Uterus (tissue), 4 donors: Measurements from ENCODE around the gene PRAMEF20. TPM values are rescaled to one million over a fixed set of nuclear protein-coding genes. Genes with fewer than 3 reads are reported as not detected.
"Not testable (repeated sequence)": the region's sequence is repeated elsewhere in the genome, so short reads cannot be mapped to it uniquely, and the experiment has no call there.

Source experiments
- DNase-seq, 2 donors: peaks; one replicate each; pipeline ENCODE4 v3.0.0-alpha.2; 2019 to 2020
- H3K27ac ChIP-seq, 2 donors: fragments of 200-600 bp; sonication (generic); 1 replicate in 1 of 2; 2 replicates in 1 of 2; pipeline ENCODE4 v1.5.1; 2016 to 2018
- H3K27me3 ChIP-seq, 2 donors: fragments of 200-600 bp; sonication (generic); one replicate each; pipeline ENCODE4 v1.5.1; 2018 to 2019; ENCODE audit warnings: control low read depth in 1 of 2
- H3K36me3 ChIP-seq, 2 donors: fragments of 200-600 bp; sonication (generic); one replicate each; pipeline ENCODE4 v1.5.1; 2019; ENCODE audit warnings: control low read depth in 1 of 2
- H3K4me1 ChIP-seq, 2 donors: fragments of 200-600 bp; sonication (generic); one replicate each; pipeline ENCODE4 v1.5.1; 2018 to 2019; ENCODE audit warnings: control low read depth in 1 of 2
- H3K4me3 ChIP-seq, 2 donors: fragments of 200-600 bp; sonication (generic); 1 replicate in 1 of 2; 2 replicates in 1 of 2; pipeline ENCODE4 v1.5.1; 2018 to 2019; ENCODE audit warnings: mild to moderate bottlenecking in 1 of 2
- H3K9me3 ChIP-seq, 2 donors: fragments of 200-600 bp; sonication (generic); one replicate each; pipeline ENCODE4 v1.5.1; 2019; ENCODE audit warnings: control low read depth in 1 of 2
- intact Hi-C: fragments of 100-400 bp; cut with DNase I; formaldehyde crosslinking; loops from one replicate; pipeline ENCODE4 v1.15.1; 2023; ENCODE audit warnings: low total_unique reads
- total RNA-seq, 4 donors: library from RNA; depleted of rRNA in 3 of 4; stranded (reverse); fragments of >200 nt in 3 of 4; gene quantifications; one replicate each; pipeline versions ENCODE4 v1.1.0 to v1.2.4, GENCODE V29; 2014 to 2023
- donor health status: DM: yes; HTN: yes; CAD: no.

PRAMEF20 gene
- total RNA-seq, result not detected

DNA sequence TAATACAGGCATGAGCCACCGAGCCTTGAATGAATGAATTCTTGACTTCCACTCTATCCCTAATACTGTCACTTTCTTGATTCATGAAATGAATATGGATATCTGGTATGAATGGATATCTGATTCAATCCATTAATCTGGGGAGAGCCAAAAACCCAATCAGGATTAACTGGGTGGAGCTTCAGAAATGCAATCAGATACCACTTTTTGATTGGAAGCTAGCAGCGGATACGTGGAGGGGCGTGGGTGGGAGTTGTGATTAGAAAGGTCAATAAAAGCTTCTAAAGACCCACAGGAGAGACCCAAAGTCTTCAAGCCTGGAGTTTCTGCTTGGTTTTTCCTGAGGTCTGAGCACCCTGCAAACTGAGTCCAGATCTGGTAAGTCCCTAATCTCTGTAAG lies at the start of gene PRAMEF20:
TSS of gene PRAMEF20 (plus strand) at position 301 of the 400 bp plus-strand sequence. CDS start 5,905 bp downstream, outside the sequence.
- intact Hi-C loops, H3K36me3 ChIP-seq, H3K9me3 ChIP-seq, H3K4me3 ChIP-seq, H3K27ac ChIP-seq, DNase-seq, H3K27me3 ChIP-seq, H3K4me1 ChIP-seq: not testable (repeated sequence)

- intact Hi-C loops, H3K4me1 ChIP-seq, H3K27ac ChIP-seq, DNase-seq, H3K4me3 ChIP-seq, H3K27me3 ChIP-seq, H3K36me3 ChIP-seq, H3K9me3 ChIP-seq: not testable (repeated sequence)
Measured at GRCh38 chr1:13362364-13362763, 47.9 kb upstream of the PRAMEF20 start.

DNA sequence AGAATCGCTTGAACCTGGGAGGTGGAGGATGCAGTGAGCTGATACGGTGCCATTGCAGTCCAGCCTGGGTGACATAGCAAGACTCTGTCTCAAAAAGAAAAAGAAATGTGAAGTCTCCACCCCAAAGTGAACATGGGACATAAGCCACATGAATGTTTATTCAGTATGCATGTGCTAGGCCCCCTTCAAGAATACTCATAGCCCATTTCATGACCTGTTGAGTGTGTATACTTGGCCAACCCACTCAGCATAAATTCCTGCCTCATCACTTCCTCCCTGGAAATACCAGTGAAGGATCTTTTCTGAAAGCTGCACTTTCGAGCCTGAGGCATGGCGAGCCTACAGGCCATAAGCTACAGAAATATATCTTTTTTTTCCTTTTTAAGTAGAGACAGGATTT lies 45.3 kb upstream of the PRAMEF20 start:
- H3K27ac ChIP-seq, H3K4me1 ChIP-seq, DNase-seq, H3K36me3 ChIP-seq, intact Hi-C loops, H3K9me3 ChIP-seq, H3K4me3 ChIP-seq, H3K27me3 ChIP-seq: not testable (repeated sequence)

GRCh38 chr1:13366536-13366935 lies 43.7 kb upstream of the PRAMEF20 start:
- H3K4me3 ChIP-seq, H3K9me3 ChIP-seq, intact Hi-C loops, H3K27me3 ChIP-seq, H3K27ac ChIP-seq, H3K4me1 ChIP-seq, H3K36me3 ChIP-seq, DNase-seq: not testable (repeated sequence)

GRCh38 chr1:13368544-13368943 lies 41.7 kb upstream of the PRAMEF20 start:
- H3K27ac ChIP-seq, intact Hi-C loops, H3K9me3 ChIP-seq, H3K36me3 ChIP-seq, DNase-seq, H3K4me3 ChIP-seq, H3K4me1 ChIP-seq, H3K27me3 ChIP-seq: not testable (repeated sequence)

DNA sequence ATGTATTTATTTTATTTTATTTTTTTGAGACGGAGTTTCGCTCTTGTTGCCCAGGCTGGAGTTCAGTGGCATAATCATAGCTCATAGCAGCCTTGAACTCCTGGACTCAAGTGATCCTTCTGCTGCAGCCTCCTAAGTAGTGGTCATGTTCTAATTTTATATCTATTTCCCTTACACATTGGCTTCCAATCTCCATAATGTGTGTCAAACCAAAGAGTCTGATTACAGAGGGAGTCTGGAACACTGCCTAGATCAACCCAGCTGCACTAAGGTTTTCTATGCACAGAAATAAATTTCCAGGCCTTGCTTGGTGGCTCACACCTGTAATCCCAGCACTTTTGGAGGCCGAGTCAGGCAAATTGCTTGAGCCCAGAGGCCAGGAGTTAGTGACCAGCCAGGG lies 31.3 kb upstream of the PRAMEF20 start:
- intact Hi-C loops, H3K4me1 ChIP-seq, H3K27me3 ChIP-seq, H3K9me3 ChIP-seq, H3K4me3 ChIP-seq, DNase-seq, H3K36me3 ChIP-seq, H3K27ac ChIP-seq: not testable (repeated sequence)

DNA sequence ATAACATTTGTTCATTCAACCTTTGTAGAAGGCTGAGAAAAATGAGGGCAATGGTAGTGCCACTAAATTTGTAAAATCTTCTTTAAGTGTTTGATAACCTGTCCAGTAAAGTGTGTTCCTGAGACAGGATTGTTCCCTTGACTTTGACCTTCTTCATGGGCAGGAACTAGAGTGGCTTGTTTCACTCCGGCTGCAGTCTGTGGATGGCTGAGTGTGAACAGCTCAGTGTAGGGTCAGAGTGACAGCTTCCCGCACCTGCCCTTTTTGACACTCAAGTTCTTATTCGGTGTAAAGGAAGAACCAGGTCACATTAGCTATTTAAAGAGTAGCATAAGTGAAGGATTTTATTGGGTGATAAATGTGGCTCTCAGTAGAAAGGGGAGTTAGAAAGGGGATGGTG lies 29.9 kb upstream of the PRAMEF20 start:
- H3K4me3 ChIP-seq, H3K27me3 ChIP-seq, H3K4me1 ChIP-seq, DNase-seq, intact Hi-C loops, H3K27ac ChIP-seq, H3K36me3 ChIP-seq, H3K9me3 ChIP-seq: not testable (repeated sequence)

DNA sequence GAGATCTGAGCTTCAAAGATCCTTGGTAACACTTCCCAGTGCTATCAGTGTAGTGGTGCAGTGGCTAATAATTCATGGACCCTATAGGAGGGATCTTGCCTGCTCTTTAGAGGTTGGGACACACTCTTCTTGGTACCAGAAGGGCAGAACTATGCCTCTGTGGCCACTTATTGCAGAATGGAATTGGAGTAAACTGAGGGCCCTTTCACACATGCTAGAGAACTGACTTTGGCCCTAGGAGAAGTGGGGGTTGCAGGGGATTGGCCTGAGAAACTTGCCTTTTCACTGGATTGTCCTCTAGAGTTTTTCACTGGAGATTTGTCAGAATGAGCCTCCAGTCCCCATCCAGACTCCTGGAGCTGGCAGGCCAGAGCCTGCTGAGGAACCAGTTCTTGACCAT lies 20.9 kb upstream of the PRAMEF20 start, which contains the start of gene PRAMEF17:
TSS of gene PRAMEF17 (plus strand) at position 301 of the 400 bp plus-strand sequence. CDS start at position 327, 26 bp downstream.
- DNase-seq, H3K27ac ChIP-seq, intact Hi-C loops, H3K27me3 ChIP-seq, H3K36me3 ChIP-seq, H3K4me1 ChIP-seq, H3K4me3 ChIP-seq, H3K9me3 ChIP-seq: not testable (repeated sequence)

DNA sequence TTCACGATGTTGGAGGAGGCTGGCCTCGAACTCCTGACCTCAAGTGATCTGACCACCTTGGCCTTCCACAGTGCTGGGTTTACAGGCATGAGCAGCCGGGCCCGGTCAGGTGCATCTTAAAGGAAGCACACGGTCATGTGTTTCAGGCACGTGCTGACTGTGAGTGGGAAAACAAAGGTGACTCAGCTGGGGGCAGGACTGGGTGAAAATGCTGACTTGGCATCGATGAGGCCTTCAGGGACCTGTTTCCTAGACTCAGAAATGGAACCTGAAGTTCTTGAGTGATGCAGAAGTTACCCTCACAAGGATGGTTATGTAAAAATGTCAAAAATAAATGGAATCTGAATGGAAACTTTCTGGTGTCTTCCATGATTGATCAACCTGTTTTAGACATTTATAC lies 17.2 kb upstream of the PRAMEF20 start:
- H3K27ac ChIP-seq, H3K27me3 ChIP-seq, DNase-seq, H3K9me3 ChIP-seq, H3K36me3 ChIP-seq, intact Hi-C loops, H3K4me3 ChIP-seq, H3K4me1 ChIP-seq: not testable (repeated sequence)

DNA sequence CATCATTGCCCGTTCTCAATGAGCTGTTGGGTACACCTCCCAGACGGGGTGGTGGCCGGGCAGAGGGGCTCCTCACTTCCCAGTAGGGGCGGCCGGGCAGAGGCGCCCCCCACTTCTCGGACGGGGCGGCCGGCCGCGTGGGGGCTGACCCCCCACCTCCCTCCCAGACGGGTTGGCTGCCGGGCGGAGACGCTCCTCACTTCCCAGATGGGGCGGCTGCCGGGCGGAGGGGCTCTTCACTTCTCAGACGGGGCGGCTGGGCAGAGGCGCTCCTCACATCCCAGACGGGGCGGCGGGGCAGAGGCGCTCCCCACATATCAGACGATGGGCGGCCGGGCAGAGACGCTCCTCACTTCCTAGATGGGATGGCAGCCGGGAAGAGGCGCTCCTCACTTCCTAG lies 15.5 kb upstream of the PRAMEF20 start:
- H3K27me3 ChIP-seq, H3K27ac ChIP-seq, H3K9me3 ChIP-seq, H3K4me1 ChIP-seq, H3K4me3 ChIP-seq, DNase-seq, intact Hi-C loops, H3K36me3 ChIP-seq: not testable (repeated sequence)

DNA sequence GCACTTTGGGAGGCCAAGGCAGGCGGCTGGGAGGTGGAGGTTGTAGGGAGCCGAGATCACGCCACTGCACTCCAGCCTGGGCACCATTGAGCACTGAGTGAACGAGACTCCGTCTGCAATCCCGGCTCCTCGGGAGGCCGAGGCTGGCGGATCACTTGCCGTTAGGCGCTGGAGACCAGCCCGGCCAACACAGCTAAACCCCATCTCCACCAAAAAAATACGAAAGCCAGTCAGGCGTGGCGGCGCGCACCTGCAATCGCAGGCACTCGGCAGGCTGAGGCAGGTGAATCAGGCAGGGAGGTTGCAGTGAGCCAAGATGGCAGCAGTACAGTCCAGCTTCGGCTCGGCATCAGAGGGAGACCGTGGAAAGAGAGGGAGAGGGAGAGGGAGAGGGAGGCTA lies 14.9 kb upstream of the PRAMEF20 start:
- DNase-seq, intact Hi-C loops, H3K27ac ChIP-seq, H3K36me3 ChIP-seq, H3K4me1 ChIP-seq, H3K27me3 ChIP-seq, H3K9me3 ChIP-seq, H3K4me3 ChIP-seq: not testable (repeated sequence)
